ENCODE measurements around the gene GRIFIN.

The GRIFIN gene

DNA sequence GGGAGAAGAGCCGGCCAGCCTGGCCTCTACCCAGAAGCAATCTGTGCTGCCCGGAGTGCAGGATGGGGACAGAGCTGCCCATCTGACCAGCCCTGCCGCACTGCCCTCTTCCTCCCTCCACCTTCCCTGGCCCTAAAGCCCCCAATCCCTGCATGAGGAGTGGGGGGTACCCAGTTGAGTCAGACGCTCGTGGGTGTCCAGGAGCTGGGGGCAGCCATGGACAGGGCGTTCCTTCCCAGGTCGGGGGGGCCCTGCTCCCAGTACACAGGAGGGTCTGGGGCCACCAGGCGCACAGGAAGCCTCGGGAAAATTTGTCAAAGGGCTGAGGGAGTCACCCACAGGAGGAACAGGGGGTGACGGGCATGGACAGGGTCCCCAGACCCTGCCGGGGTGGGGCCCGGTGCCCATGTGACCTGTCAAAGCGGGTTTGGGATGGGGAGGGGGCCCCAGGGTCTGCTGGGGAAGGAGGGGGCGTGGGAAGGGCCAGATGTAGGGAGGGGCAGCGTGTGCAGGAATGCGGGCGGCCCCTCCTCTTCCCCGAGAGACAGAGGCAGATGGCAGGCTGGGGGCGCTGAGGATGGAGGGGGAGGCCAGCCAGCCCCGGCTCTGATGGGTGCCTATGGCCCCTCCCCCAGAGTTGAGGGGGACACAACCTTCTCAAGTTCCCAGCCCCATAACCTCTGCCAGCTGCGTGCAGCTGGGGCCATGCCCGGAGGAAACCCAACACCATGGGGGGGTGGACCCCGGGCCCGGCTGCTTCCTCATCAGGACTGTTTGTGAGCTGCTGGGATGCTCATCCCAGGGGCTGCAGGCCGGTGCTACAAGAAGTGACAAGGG lies 21.5 kb upstream of the GRIFIN start:
- no peak for DNase-seq

DNA sequence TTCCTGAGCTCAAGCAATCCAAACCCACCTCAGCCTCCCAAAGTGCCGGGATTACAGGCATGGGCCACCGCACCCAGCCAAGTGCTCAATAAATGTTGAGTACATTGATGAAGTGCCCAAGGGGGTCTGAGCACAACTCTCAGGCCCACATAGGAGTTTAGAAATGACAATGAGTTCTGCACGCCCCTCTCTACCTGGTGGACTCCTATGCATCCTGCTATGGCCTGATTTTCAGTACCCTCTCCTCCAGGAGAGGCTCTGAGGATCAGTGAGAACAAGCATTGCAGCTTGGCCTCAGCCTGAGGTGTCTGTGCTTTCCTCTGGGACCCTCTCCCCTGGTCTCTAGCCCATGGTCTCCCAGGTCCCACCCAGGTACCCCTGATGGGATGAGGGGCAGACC lies 20.9 kb upstream of the GRIFIN start:
- no peak for DNase-seq

DNA sequence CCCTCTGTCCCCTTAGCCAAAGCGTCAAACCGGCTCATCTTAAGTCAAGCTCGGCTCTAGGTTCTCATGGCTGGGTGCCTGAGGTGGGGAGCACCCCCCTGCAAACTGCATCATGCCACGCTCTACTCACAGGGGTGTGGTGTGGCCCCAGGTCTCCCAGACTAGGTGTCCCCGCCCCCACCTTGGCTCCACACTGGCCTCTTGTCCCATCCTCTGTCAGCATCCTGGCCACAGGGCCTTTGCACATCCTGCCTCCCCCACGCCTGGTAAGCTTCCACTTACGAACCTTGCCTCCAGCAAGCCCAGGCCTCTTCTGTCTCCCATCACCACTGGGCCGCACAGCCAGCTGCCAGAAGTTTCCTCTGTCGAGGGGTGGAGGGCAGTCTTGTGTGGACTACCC lies 20.2 kb upstream of the GRIFIN start:
- no peak for DNase-seq

DNA sequence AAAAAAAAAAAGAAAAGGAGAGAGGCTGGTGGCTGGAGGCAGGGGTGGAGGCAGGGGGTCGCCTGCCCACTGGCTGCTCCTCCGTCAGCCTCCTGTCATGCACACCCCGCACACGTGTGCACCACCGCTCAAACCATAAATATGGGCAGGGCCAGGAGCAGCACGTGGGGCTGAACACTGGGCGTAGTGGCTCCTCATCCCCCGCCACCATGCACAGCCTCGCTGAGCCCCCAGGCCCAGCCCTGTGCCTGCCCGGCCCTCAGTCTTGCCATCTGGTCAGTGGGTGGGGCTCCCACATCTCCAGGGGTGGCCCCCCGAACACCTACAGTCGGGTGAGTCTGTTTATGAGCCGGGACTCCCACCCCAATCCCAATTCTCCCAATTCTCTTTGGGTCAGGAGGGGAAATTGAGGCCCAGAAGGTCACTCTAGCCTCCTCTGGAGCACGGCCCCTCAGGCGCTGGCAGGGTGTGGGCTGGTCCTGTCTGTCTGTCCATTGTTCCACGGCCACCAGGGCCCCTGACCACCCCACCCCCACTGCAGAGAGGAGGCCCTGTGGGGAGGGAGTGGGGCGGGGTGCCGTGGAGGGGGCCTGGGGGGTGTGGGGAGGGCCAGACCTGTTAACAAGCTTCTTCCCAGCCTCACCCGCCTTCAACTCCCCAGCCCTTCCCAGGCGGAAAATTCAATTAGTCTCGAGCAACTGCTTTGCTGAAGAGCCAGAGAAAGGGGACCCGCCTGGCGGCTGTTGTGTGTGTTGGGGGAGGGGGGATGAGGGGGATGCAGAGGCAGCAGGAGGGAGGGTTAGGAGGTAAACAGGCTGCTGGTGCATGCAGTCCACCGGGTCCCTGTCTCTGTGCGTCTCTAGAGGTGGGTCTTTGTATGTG lies 19.5 kb upstream of the GRIFIN start:
- peak; percentile 14 for DNase-seq

DNA sequence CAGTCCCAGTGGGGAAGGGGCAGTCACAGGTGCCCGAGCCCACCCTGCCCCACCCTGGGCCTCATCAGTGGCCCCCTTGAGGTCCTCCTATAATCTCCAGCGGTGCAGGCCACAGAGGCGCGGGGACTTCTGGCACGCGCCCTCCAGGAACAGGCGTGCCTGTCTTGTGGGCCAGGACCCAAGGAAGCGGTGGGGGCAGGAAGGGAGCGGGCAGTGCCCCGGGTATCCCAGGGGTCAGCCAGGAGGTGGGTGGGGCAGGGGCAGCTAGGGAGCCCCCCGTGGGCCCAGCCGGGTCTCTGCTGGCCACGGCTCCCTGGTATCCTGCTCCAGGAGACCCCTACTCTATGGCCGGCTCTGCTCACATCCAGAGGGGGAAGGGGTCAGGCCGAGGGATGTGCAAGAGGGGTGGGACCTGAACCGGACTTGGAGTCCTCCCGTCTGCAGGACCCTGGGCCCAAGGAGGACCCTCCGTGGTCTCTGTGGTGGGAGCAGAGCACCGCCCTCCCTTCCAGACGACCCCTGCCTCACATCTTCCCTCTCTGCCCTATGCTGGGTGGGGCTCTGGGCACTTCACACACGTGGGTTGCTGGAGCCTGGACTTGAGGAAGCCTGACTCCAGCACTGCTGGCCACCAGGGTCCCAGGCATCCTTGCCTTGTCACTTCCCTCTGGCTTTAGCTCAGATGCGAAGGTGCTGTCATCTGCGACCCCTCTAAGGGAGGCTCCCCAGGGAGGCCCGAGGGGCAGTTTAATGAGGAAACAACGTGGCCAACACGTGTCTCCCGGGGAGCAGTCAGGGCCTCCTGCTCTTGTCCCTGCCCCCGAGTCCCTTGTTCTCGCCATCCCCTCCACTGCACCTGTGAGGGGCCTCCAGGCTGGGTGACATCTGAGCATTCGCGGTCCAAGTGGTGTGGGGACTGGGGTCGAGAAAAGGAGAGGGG lies 18.3 kb upstream of the GRIFIN start:
- no peak for DNase-seq

DNA sequence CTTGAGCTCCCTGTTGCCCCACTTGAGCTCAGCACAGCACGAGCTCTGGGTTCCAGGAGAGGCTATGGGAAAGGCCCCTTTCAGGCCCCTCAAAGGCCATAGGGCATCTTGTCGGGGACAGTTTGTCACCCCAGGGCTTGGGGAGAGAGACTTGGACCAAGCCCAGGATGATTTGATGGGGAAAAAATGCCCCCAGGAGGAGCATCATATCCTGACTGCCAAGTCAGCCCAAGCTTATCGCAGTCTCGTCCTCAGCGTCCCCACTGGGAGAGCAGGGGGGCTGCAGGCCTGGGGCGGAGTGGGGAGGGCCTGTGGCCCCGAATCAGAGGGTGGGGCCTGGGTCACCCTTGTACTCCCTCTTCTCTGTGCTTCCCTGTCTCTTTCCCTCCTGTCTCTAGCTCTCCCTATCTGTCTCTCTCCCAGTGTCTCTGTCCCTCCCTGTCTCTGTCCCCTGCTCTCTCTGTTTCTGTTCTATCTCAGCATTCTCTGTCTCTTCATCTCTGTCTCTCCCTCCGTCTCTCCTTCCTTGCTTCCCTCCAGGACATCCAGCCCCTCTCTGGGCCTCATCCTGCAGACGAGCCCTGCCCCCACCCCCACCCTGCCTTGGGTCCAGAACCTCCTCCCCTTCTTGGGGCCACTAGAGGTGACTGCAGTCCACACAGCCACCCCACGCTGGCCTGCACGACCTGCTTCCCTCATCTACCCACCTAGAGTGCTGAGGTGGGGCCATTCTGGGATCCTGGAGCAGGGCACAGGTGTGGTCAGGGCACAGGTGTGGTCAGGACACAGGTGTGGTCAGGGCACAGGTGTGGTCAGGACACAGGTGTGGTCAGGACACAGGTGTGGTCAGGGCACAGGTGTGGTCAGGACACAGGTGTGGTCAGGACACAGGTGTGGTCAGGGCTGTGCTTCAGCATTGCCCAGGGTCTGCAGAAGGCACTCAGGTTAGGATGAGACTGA lies 17.3 kb upstream of the GRIFIN start:
- DNase-seq, result no peak

DNA sequence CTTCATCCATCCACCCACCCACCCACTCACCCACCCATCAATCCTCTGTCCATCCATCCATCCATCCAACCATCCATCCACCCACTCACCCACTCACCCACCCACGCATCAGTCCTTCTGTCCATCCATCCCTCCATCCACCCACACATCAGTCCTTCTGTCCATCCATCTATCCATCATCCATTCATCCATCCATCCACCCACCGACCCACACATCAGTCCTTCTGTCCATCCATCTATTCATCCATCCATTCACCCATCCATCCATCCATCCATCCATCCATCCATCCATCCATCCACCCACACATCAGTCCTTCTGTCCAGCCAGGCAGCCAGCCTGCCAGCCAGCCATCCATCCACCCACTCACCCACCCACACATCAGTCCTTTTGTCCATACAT lies 15.8 kb upstream of the GRIFIN start:
- no peak for DNase-seq

DNA sequence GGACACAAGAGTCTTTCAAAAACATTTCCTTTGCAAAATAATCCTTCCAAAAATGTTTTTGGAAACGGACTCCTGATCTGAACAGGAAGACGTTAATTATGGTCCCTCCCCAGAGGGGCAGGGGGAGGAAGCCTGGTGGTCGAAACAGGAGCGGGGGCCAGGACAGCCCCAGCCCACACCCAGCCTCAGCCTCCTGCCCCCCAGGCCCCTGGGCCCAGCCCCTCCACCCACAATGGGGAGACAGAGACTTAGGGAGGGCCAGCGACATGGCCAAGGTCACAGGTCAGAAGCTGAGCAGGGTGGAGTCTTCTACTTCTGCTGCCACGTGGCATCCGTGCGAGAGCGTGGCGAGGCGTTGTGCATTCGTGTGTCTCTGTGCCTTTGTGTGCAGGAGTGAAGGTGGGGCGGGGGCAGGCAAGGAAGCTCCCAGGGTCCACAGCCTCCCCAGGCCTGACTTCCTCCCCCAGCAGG lies 14.0 kb upstream of the GRIFIN start:
- no peak for DNase-seq

DNA sequence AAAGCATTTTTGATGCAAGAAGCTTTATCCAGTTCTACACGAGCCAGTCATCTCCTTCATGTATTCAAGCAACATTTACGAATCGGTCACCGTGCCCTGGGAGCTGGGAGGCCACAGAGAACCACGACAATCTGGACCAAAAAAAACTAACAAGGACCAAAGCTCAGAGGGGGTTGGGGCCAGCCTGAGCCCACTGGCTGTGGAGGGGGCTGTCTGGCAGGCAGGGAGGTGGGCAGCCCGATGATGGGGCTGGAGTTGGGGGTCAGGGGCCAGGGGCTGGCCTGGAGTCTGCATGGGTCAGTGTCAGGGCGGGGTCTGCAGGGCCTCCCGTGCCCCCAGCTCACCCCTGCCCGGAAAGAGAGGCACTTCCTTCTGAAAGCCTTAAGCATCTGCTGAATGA lies 12.5 kb upstream of the GRIFIN start:
- no peak for DNase-seq

DNA sequence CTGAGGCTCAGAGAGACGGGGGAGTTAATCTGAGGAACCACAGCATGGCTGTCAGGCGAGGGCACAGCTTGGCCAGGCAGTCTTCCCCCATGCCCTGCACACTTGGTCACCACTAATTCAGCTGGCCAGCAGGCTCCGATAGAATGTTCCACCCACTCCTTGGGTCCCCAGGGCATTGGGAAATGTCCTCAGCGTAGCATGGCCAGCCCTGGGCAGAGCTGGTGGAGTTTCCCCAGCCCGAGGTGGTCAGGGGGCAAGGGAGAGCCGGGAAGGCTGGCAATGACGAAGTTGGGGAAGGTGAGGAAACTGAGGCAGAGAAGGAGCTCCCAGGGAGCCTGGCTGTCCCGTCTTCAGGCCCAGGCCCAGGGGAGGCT lies 12.1 kb upstream of the GRIFIN start:
- DNase-seq, result no peak

DNA sequence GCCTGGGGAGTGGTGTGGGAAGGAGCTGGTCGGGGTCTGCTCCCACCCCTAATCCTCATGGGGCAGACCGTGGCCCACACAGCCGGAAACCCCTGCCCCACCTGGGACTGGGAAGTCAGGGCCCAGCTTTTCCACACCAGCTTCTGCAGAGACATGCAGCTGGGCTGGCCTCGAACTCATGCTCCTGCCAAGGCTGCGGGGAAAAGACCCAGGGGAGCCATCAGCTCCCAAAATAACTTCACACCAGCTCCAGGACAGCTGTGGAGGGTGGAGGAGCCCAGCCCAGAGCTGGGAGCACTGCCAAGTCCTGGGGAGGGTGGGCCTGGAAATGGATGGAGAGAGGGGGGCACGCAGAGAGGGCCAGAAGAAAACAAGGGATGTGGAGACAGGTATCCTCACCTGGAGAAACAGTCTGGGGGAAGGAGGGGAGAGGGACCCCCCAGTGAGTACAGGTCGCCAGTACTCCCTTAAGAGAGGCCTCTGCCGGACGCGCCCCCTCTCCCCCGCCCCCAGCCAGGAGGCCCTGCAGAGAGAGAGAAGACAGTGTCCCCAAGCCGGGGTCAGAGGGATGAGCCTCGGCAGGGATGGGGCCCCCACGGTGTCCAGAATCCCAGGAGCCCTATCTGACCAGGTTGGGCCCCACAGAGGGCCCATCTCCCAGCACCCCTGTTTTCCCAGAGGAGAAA lies 11.5 kb upstream of the GRIFIN start:
- no peak for DNase-seq

DNA sequence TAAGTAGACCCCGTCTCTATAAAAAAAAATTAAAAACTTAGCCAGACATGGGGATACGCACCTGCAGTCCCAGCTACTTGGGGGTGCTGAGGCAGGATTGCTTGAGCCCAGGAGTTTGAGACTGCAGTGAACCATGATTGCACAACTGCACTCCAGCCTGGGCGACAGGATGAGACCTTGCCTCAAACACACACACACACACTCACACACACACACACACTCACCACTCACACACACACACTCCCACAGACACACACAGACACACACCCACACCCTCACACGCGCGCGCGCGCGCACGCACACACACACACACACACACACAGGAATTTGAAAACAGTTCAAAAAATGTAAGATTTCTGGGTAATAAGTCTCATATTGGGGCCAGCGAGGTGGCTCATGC lies 8.7 kb upstream of the GRIFIN start:
- DNase-seq, result no peak

DNA sequence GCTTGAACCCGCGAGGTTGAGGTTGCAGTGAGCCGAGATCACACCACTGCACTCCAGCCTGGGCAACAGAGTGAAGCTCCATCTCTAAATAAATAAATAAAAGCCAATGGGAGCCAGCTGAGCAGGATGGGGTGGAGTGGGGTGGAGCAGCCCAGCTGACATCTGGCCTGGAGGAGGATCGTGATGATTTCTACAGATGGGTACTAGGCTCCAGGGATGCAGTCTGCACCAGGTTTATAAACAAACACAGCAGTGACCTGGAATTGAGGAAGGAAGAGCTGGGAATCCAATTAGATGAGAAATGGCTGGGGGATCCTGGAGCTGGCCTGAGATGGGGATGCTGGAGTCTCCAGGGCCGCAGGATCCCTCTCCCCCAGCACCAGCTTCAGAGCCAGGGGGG lies 7.3 kb upstream of the GRIFIN start:
- DNase-seq, result no peak

DNA sequence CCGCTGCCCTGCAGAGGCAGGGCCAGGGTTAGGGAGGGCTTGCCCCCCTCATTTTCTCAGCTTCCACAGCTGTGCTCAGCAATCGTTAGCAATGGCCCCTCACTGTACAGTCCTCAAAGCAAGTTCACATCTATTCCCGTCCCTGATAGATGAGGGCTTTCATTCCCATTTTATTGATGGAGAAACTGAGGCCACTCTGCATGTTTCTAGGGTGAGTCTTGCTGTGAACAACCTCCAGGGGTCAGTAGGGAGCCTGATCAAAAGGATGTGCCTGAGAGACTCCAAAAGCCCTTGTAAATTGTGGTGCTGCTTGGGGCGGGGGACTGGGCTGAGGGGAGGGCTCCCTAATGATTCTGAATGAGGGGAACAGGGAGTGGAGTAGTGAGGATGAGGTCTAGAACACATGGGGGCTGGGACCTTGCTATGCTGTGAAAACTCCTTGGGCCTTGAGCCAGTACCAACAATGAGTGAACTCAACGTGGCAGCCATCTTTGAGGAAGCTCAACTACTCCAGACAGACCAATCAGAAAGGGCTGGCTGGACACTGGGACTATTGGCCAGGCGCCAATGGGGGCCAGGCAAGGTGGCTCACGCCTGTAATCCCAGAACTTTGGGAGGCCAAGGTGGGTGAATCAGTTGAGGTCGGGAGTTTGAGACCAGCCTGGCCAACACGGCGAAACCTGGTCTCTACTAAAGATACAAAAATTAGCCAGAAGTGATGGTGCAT lies 6.7 kb upstream of the GRIFIN start:
- DNase-seq, result no peak

DNA sequence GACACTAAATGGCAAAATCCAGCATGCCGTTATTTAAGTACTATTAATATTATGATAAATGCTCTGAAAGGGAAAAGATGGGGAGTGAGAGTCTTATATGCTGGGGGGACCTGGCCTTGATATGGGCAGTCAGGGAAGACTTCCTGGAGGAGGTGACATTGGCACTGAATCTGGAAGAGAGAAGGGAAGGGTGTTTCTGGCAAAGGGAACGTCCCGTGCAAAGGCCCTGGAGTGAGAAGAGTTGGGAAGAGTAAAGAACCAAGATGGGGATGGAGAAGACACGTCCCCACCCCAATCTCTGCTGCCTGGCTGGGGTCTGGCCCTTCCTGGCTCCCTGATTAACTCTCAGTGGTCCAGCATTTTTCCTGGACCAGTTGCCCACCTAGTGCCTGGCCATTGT lies 5.0 kb upstream of the GRIFIN start:
- no peak for DNase-seq

DNA sequence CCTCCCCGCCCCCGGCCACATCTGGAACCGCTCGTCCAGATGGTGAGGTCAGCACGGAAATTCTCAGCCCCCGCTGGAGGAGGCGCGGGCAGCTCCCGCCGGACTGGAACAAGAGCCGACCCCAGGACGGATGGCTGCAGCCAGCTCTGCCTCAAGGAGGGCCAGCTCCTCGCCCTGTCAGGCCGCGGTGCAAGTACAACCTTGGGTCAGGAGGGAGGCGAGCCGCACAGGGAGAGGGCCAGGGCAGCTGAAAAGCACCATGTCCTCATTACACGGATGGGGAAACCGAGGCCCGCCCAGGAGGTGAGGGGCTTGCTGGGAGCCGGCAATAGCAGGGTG lies 3.8 kb upstream of the GRIFIN start:
- no peak for DNase-seq

DNA sequence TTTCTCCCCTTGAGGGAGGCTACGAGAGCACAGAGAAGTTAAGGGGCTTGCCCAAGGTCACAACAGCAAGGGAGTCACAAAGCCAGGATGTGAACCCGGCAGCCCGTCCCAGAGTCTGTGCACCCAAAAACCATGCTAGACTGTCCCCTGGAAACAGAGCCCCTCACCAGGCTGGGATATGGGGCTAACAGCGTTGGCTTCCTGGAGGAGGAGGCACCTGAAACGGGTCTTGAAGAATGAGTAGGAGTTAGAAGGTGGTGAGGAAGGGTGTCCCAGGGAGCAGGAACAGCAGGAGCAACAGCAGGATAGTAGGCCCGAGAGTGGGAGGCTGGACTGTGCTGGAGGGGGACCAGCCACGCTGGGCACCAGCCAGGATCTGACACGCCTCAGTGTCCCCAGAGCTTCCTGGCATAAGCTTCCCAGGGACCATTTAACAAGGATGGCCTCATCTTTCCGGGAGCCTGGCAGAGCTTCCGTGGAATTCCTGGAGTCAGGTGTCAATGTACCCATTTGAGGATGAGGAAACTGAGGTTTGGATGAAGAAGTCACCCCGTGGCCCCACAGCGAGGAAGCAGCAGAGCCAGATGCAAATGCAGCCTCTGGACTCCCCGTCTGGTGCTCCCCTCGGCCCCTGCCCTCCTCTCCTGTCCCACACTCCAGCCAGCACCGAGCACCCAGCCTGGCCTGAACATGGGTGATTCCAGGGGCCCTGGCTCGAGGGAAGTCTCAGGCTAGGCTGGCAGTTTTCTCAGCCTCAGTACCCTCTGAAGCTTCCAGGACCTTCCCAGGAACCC lies 3.3 kb upstream of the GRIFIN start:
- DNase-seq, result no peak

DNA sequence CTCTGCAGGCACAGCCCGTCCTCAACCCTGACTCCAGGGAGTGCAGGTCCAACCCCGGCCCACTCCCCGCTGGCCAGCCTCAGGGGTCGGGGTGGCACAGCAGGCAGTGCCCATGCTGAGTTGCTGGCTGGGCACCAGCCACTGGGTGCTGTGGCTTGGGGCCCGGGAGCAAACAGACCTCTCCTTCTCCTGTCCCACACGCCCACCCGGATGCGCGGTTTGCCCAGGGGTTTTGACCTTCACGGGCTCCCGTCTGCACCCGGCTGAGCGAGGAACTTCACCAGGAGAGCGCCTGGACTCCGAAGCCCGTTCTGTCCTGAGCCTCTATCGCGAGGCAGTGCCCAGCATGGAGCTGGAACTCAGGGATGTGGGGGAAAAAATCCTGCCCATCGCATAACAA lies 2.6 kb upstream of the GRIFIN start:
- DNase-seq, result no peak

DNA sequence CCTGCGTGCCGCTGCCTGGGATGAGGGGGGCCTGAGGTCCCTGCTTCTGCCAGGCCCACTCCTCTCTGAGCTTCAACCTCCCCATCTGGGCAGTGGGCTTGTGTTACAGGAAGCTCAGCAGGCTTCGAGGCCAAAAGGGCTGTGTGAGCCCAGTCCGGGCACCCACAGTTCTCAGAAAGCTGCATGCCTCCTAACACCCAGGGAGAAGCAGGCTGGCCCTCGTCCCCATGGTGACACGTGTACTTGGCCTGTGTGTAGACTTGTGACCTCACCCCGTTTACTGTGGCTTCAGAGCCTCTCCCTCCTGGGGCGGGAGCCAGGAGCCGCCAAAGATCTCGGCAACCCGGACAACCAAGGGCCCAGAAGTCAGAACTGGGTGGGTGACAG lies 2.2 kb upstream of the GRIFIN start:
- no peak for DNase-seq

Data from NCI-H1105 (cell line).